ENCODE data around the gene C4A. TPM values are rescaled to one million over a fixed set of nuclear protein-coding genes. Genes with fewer than 3 reads are reported as not detected.

The C4A gene
- total and polyA plus RNA-seq, 7 donors: 3.0 to 13.2 (median 5.6) TPM

- DNase-seq (no peak), ATAC-seq (peak in 2 of 4 donors; percentile 15 to 29)
- intact Hi-C loops (cut with DNase I): no loop called here
- H3K36me3 ChIP-seq (ENCODE audit: insufficient read depth in 1 of 2, low read depth in 1 of 2): peaks cover 0 to 30% of the 10 kb centered on the region in 2 donors
- H3K27ac ChIP-seq: no peak overlapping the region
- H3K27me3 ChIP-seq (ENCODE audit: insufficient read depth in 3 of 3, low read length in 2 of 3): peaks cover 0 to 12% (median 0%) of the 10 kb centered on the region in 3 donors
- no peaks in the 10 kb centered on the region for H3K9me3 ChIP-seq
- WGBS, 3 donors: 80 to 82% (median 82%) methylated on average over 6 of the region's 6 CpGs
- no peak overlapping the region for H3K4me3 ChIP-seq
- no peaks in the 10 kb centered on the region for H3K4me1 ChIP-seq
- TF ChIP-seq CTCF (IDR thresholded peaks at IDR 0.05): no peak
Measured at GRCh38 chr6:31948753-31949413, 33.0 kb upstream of the C4A start.

GRCh38 chr6:31949926-31950548, 31.8 kb upstream of the C4A start:
- intact Hi-C loops (cut with DNase I): loop anchor here (5.0 kb wide), 4 partner anchors 48 to 403 kb away; partner anchors contain the start of genes LY6G5C (in 2 of the 2), ATP6V1G2 (in 1 of the 2), CSNK2B (in 1 of the 2) and LY6G5B (in 1 of the 2)
- Histone ChIP-seq H3K4me1 (no peaks in the 10 kb centered on the region), H3K27ac (no peak overlapping the region), H3K36me3 (ENCODE audit: insufficient read depth in 1 of 2, low read depth in 1 of 2) (peaks cover 0 to 41% of the 10 kb centered on the region in 2 donors), H3K9me3 (no peaks in the 10 kb centered on the region), H3K27me3 (ENCODE audit: insufficient read depth in 3 of 3, low read length in 2 of 3) (peaks cover 0 to 2% (median 0%) of the 10 kb centered on the region in 3 donors), H3K4me3 (no peak overlapping the region)
- WGBS, 3 donors: 71 to 79% (median 73%) methylated on average over 7 of the region's 7 CpGs
- TF ChIP-seq CTCF (IDR thresholded peaks at IDR 0.05): no peak
- ATAC-seq (no peak), DNase-seq (no peak)

GRCh38 chr6:31952140-31952805, 29.6 kb upstream of the C4A start:
- H3K36me3 ChIP-seq (ENCODE audit: insufficient read depth in 1 of 2, low read depth in 1 of 2): peaks cover 0 to 64% of the 10 kb centered on the region in 2 donors
- no peaks in the 10 kb centered on the region for H3K27me3 ChIP-seq (ENCODE audit: insufficient read depth in 3 of 3, low read length in 2 of 3)
- peaks cover 1% of the 10 kb centered on the region for H3K4me1 ChIP-seq
- no peak overlapping the region for H3K4me3 ChIP-seq
- H3K9me3 ChIP-seq: no peaks in the 10 kb centered on the region
- peak; percentile 68 to 86 (median 72) for ATAC-seq
- intact Hi-C loops (cut with DNase I): loop anchor here (2.0 to 5.0 kb wide), 5 partner anchors 49 to 405 kb away; partner anchors contain the start of genes LY6G5C (in 2 of the 2), ZBTB12 (in 2 of the 2), ATP6V1G2 (in 1 of the 2) and CSNK2B (in 1 of the 2)
- WGBS, 3 donors: 43 to 58% (median 57%) methylated on average over 5 of the region's 5 CpGs
- peak; percentile 72 for TF ChIP-seq CTCF (IDR thresholded peaks at IDR 0.05)
- H3K27ac ChIP-seq: no peak overlapping the region
- peak; percentile 66 to 79 for DNase-seq

GRCh38 chr6:31952890-31953289, 29.0 kb upstream of the C4A start:
- no peak for TF ChIP-seq CTCF (IDR thresholded peaks at IDR 0.05)
- H3K4me1 ChIP-seq: peaks cover 7% of the 10 kb centered on the region
- ATAC-seq (no peak), DNase-seq (no peak)
- H3K27me3 ChIP-seq (ENCODE audit: insufficient read depth in 3 of 3, low read length in 2 of 3): no peaks in the 10 kb centered on the region
- 69 to 74% (median 69%) methylated on average over 5 of the region's 5 CpGs for WGBS, 3 donors
- peaks cover 0 to 66% of the 10 kb centered on the region in 2 donors for H3K36me3 ChIP-seq (ENCODE audit: insufficient read depth in 1 of 2, low read depth in 1 of 2)
- no peaks in the 10 kb centered on the region for H3K9me3 ChIP-seq
- intact Hi-C loops (cut with DNase I): loop anchor here (2.0 to 5.0 kb wide), 5 partner anchors 50 to 406 kb away; partner anchors contain the start of genes LY6G5C (in 2 of the 2), ZBTB12 (in 2 of the 2), ATP6V1G2 (in 1 of the 2) and CSNK2B (in 1 of the 2)
- H3K27ac ChIP-seq: no peak overlapping the region
- no peak overlapping the region for H3K4me3 ChIP-seq
